ENCODE results near the gene NUBPL. TPM values are rescaled to one million over a fixed set of nuclear protein-coding genes. Genes with fewer than 3 reads are reported as not detected.

Gene NUBPL
- polyA plus RNA-seq, 4 donors = 1.1 to 12.2 (median 4.6) TPM

GRCh38 chr14:31660728-31661127 lies 99.5 kb downstream of the NUBPL start:
- no peaks in the 10 kb centered on the region for H3K36me3 ChIP-seq (ENCODE audit: control insufficient read depth in 3 of 3, insufficient read depth in 2 of 3, low read depth in 1 of 3, low read length in 3 of 3)
- WGBS, 3 donors = 80 to 97% (median 93%) methylated on average over 1 of the region's 1 CpG
- H3K4me3 ChIP-seq (ENCODE audit: low read depth in 1 of 3, low read length in 3 of 3) = no peak overlapping the region
- no peaks in the 10 kb centered on the region for H3K27me3 ChIP-seq (ENCODE audit: control insufficient read depth in 3 of 3, insufficient read depth in 3 of 3, low read length in 3 of 3)
- FAIRE-seq (no peak), DNase-seq (no peak)
- no peak overlapping the region for H3K27ac ChIP-seq (ENCODE audit: low read depth in 1 of 3, low read length in 2 of 3)
- H3K4me1 ChIP-seq (ENCODE audit: control insufficient read depth in 3 of 3, insufficient read depth in 2 of 3, low read depth in 1 of 3, low read length in 2 of 3) = no peaks in the 10 kb centered on the region
- peaks cover 0 to 3% of the 10 kb centered on the region in 2 donors for H3K9me3 ChIP-seq (ENCODE audit: control insufficient read depth in 2 of 2, insufficient read depth in 1 of 2, low read depth in 1 of 2, low read length in 1 of 2)

GRCh38 chr14:31668348-31668747 lies 107.1 kb downstream of the NUBPL start:
- Histone ChIP-seq H3K4me3 (ENCODE audit: low read depth in 1 of 3, low read length in 3 of 3) (no peak overlapping the region), H3K27ac (ENCODE audit: low read depth in 1 of 3, low read length in 2 of 3) (no peak overlapping the region), H3K4me1 (ENCODE audit: control insufficient read depth in 3 of 3, insufficient read depth in 2 of 3, low read depth in 1 of 3, low read length in 2 of 3) (no peaks in the 10 kb centered on the region), H3K9me3 (ENCODE audit: control insufficient read depth in 2 of 2, insufficient read depth in 1 of 2, low read depth in 1 of 2, low read length in 1 of 2) (peaks cover 0 to 6% of the 10 kb centered on the region in 2 donors), H3K27me3 (ENCODE audit: control insufficient read depth in 3 of 3, insufficient read depth in 3 of 3, low read length in 3 of 3) (no peaks in the 10 kb centered on the region), H3K36me3 (ENCODE audit: control insufficient read depth in 3 of 3, insufficient read depth in 2 of 3, low read depth in 1 of 3, low read length in 3 of 3) (peaks cover 0 to 3% (median 0%) of the 10 kb centered on the region in 3 donors)
- DNase-seq = no peak
- WGBS, 3 donors = 92 to 94% (median 94%) methylated on average over 8 of the region's 8 CpGs
- FAIRE-seq = no peak

GRCh38 chr14:31672709-31673108 lies 111.5 kb downstream of the NUBPL start:
- Histone ChIP-seq H3K4me1 (ENCODE audit: control insufficient read depth in 3 of 3, insufficient read depth in 2 of 3, low read depth in 1 of 3, low read length in 2 of 3) (no peaks in the 10 kb centered on the region), H3K36me3 (ENCODE audit: control insufficient read depth in 3 of 3, insufficient read depth in 2 of 3, low read depth in 1 of 3, low read length in 3 of 3) (peaks cover 0 to 4% (median 0%) of the 10 kb centered on the region in 3 donors), H3K9me3 (ENCODE audit: control insufficient read depth in 2 of 2, insufficient read depth in 1 of 2, low read depth in 1 of 2, low read length in 1 of 2) (peaks cover 0 to 3% of the 10 kb centered on the region in 2 donors), H3K4me3 (ENCODE audit: low read depth in 1 of 3, low read length in 3 of 3) (no peak overlapping the region), H3K27ac (ENCODE audit: low read depth in 1 of 3, low read length in 2 of 3) (no peak overlapping the region), H3K27me3 (ENCODE audit: control insufficient read depth in 3 of 3, insufficient read depth in 3 of 3, low read length in 3 of 3) (no peaks in the 10 kb centered on the region)
- 82 to 91% (median 86%) methylated on average over 3 of the region's 3 CpGs for WGBS, 3 donors
- no peak for DNase-seq
- FAIRE-seq = no peak

- Histone ChIP-seq H3K27ac (ENCODE audit: low read depth in 1 of 3, low read length in 2 of 3) (no peak overlapping the region), H3K36me3 (ENCODE audit: control insufficient read depth in 3 of 3, insufficient read depth in 2 of 3, low read depth in 1 of 3, low read length in 3 of 3) (peaks cover 0 to 10% (median 0%) of the 10 kb centered on the region in 3 donors), H3K27me3 (ENCODE audit: control insufficient read depth in 3 of 3, insufficient read depth in 3 of 3, low read length in 3 of 3) (no peaks in the 10 kb centered on the region), H3K9me3 (ENCODE audit: control insufficient read depth in 2 of 2, insufficient read depth in 1 of 2, low read depth in 1 of 2, low read length in 1 of 2) (no peaks in the 10 kb centered on the region), H3K4me3 (ENCODE audit: low read depth in 1 of 3, low read length in 3 of 3) (no peak overlapping the region), H3K4me1 (ENCODE audit: control insufficient read depth in 3 of 3, insufficient read depth in 2 of 3, low read depth in 1 of 3, low read length in 2 of 3) (no peaks in the 10 kb centered on the region)
- DNase-seq (no peak), FAIRE-seq (no peak)
- WGBS, 3 donors = 61 to 83% (median 69%) methylated on average over 3 of the region's 3 CpGs
Measured at GRCh38 chr14:31677052-31677451, 115.8 kb downstream of the NUBPL start.

GRCh38 chr14:31677630-31678029 lies 116.4 kb downstream of the NUBPL start:
- H3K27me3 ChIP-seq (ENCODE audit: control insufficient read depth in 3 of 3, insufficient read depth in 3 of 3, low read length in 3 of 3) = no peaks in the 10 kb centered on the region
- H3K36me3 ChIP-seq (ENCODE audit: control insufficient read depth in 3 of 3, insufficient read depth in 2 of 3, low read depth in 1 of 3, low read length in 3 of 3) = peaks cover 0 to 10% (median 0%) of the 10 kb centered on the region in 3 donors
- DNase-seq (no peak), FAIRE-seq (no peak)
- WGBS, 3 donors = 92 to 98% (median 92%) methylated on average over 3 of the region's 3 CpGs
- H3K9me3 ChIP-seq (ENCODE audit: control insufficient read depth in 2 of 2, insufficient read depth in 1 of 2, low read depth in 1 of 2, low read length in 1 of 2) = no peaks in the 10 kb centered on the region
- no peak overlapping the region for H3K4me3 ChIP-seq (ENCODE audit: low read depth in 1 of 3, low read length in 3 of 3)
- no peak overlapping the region for H3K27ac ChIP-seq (ENCODE audit: low read depth in 1 of 3, low read length in 2 of 3)
- H3K4me1 ChIP-seq (ENCODE audit: control insufficient read depth in 3 of 3, insufficient read depth in 2 of 3, low read depth in 1 of 3, low read length in 2 of 3) = no peaks in the 10 kb centered on the region

- H3K9me3 ChIP-seq (ENCODE audit: control insufficient read depth in 2 of 2, insufficient read depth in 1 of 2, low read depth in 1 of 2, low read length in 1 of 2) = peaks cover 0 to 3% of the 10 kb centered on the region in 2 donors
- H3K27me3 ChIP-seq (ENCODE audit: control insufficient read depth in 3 of 3, insufficient read depth in 3 of 3, low read length in 3 of 3) = no peaks in the 10 kb centered on the region
- peaks cover 0 to 10% (median 0%) of the 10 kb centered on the region in 3 donors for H3K36me3 ChIP-seq (ENCODE audit: control insufficient read depth in 3 of 3, insufficient read depth in 2 of 3, low read depth in 1 of 3, low read length in 3 of 3)
- 84 to 88% (median 87%) methylated on average over 9 of the region's 9 CpGs for WGBS, 3 donors
- DNase-seq (no peak), FAIRE-seq (no peak)
- H3K27ac ChIP-seq (ENCODE audit: low read depth in 1 of 3, low read length in 2 of 3) = no peak overlapping the region
- H3K4me3 ChIP-seq (ENCODE audit: low read depth in 1 of 3, low read length in 3 of 3) = no peak overlapping the region
- no peaks in the 10 kb centered on the region for H3K4me1 ChIP-seq (ENCODE audit: control insufficient read depth in 3 of 3, insufficient read depth in 2 of 3, low read depth in 1 of 3, low read length in 2 of 3)
Measured at GRCh38 chr14:31678421-31679249, 117.4 kb downstream of the NUBPL start.

- WGBS, 3 donors = 80 to 93% (median 85%) methylated on average over 2 of the region's 2 CpGs
- DNase-seq (no peak), FAIRE-seq (no peak)
- no peaks in the 10 kb centered on the region for H3K27me3 ChIP-seq (ENCODE audit: control insufficient read depth in 3 of 3, insufficient read depth in 3 of 3, low read length in 3 of 3)
- no peaks in the 10 kb centered on the region for H3K4me1 ChIP-seq (ENCODE audit: control insufficient read depth in 3 of 3, insufficient read depth in 2 of 3, low read depth in 1 of 3, low read length in 2 of 3)
- no peak overlapping the region for H3K4me3 ChIP-seq (ENCODE audit: low read depth in 1 of 3, low read length in 3 of 3)
- H3K9me3 ChIP-seq (ENCODE audit: control insufficient read depth in 2 of 2, insufficient read depth in 1 of 2, low read depth in 1 of 2, low read length in 1 of 2) = peaks cover 0 to 3% of the 10 kb centered on the region in 2 donors
- H3K36me3 ChIP-seq (ENCODE audit: control insufficient read depth in 3 of 3, insufficient read depth in 2 of 3, low read depth in 1 of 3, low read length in 3 of 3) = peaks cover 0 to 9% (median 0%) of the 10 kb centered on the region in 3 donors
- no peak overlapping the region for H3K27ac ChIP-seq (ENCODE audit: low read depth in 1 of 3, low read length in 2 of 3)
Measured at GRCh38 chr14:31682768-31683167, 121.6 kb downstream of the NUBPL start.

GRCh38 chr14:31687726-31688125 lies 126.5 kb downstream of the NUBPL start:
- no peak for FAIRE-seq
- Histone ChIP-seq H3K27ac (ENCODE audit: low read depth in 1 of 3, low read length in 2 of 3) (no peak overlapping the region), H3K27me3 (ENCODE audit: control insufficient read depth in 3 of 3, insufficient read depth in 3 of 3, low read length in 3 of 3) (no peaks in the 10 kb centered on the region), H3K4me1 (ENCODE audit: control insufficient read depth in 3 of 3, insufficient read depth in 2 of 3, low read depth in 1 of 3, low read length in 2 of 3) (peaks cover 0 to 2% (median 0%) of the 10 kb centered on the region in 3 donors), H3K4me3 (ENCODE audit: low read depth in 1 of 3, low read length in 3 of 3) (no peak overlapping the region), H3K36me3 (ENCODE audit: control insufficient read depth in 3 of 3, insufficient read depth in 2 of 3, low read depth in 1 of 3, low read length in 3 of 3) (no peaks in the 10 kb centered on the region), H3K9me3 (ENCODE audit: control insufficient read depth in 2 of 2, insufficient read depth in 1 of 2, low read depth in 1 of 2, low read length in 1 of 2) (peaks cover 0 to 2% of the 10 kb centered on the region in 2 donors)
- no peak for DNase-seq
- WGBS, 3 donors = 96 to 100% (median 96%) methylated on average over 1 of the region's 1 CpG

Measured in small intestine (tissue), 7 donors.